ENCODE results near the gene DNAH11. TPM values are rescaled to one million over a fixed set of nuclear protein-coding genes. Genes with fewer than 3 reads are reported as not detected.
"Not testable (repeated sequence)": the region's sequence is repeated elsewhere in the genome, so short reads cannot be mapped to it uniquely, and the experiment has no call there.

Gene DNAH11
- polyA plus RNA-seq, 1 donor from 2014 or later: 0.16 TPM

DNA sequence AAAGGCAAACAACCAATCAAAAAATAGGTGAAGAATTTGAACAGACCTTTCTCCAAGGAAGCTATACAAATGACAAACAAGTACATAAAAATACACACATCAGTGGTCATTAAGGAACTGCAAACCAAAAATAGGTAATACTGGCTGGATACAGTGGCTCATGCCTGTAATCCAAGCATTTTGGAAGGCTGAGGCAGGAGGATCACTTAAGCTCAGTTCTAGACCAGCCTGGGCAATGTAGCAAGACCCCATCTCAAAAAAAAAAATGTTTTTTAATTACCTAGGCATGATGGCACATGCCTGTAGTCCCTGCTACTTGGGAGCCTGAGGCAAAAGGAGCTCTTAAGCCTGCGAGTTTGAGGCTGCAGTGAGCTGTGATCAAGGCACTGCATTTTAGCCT is 383.6 kb downstream of the DNAH11 start:
- Histone ChIP-seq H3K36me3 (ENCODE audit: insufficient read depth, low read length) (no peaks in the 10 kb centered on the region), H3K9ac (ENCODE audit: low read length) (no peak overlapping the region), H3K79me2 (replicated peaks; ENCODE audit: insufficient read depth, low read length) (peaks cover 8% of the 10 kb centered on the region), H3K27me3 (ENCODE audit: insufficient read depth, low read depth, low read length) (peaks cover 3% of the 10 kb centered on the region), H3K27ac (ENCODE audit: low read length) (no peak overlapping the region), H3K4me2 (ENCODE audit: low read length) (no peak overlapping the region), H2AFZ (ENCODE audit: low read depth, low read length) (no peak overlapping the region), H4K20me1 (ENCODE audit: insufficient read depth) (no peaks in the 10 kb centered on the region), H3K9me3 (ENCODE audit: low read length) (no peaks in the 10 kb centered on the region), H3K9me2 (ENCODE audit: insufficient read depth, low read length) (no peaks in the 10 kb centered on the region), H3K4me3 (ENCODE audit: low read length) (no peak overlapping the region), H3F3A (ENCODE audit: insufficient read depth, low read length, poor library complexity, severe bottlenecking) (no peaks in the 10 kb centered on the region)
- TF ChIP-seq EZH2 (IDR thresholded peaks at IDR 0.05; ENCODE audit: borderline replicate concordance, insufficient read depth, low read length, poor library complexity, severe bottlenecking): no peak
- TF ChIP-seq, protein P1, sequence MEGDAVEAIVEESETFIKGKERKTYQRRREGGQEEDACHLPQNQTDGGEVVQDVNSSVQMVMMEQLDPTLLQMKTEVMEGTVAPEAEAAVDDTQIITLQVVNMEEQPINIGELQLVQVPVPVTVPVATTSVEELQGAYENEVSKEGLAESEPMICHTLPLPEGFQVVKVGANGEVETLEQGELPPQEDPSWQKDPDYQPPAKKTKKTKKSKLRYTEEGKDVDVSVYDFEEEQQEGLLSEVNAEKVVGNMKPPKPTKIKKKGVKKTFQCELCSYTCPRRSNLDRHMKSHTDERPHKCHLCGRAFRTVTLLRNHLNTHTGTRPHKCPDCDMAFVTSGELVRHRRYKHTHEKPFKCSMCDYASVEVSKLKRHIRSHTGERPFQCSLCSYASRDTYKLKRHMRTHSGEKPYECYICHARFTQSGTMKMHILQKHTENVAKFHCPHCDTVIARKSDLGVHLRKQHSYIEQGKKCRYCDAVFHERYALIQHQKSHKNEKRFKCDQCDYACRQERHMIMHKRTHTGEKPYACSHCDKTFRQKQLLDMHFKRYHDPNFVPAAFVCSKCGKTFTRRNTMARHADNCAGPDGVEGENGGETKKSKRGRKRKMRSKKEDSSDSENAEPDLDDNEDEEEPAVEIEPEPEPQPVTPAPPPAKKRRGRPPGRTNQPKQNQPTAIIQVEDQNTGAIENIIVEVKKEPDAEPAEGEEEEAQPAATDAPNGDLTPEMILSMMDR (IDR thresholded peaks at IDR 0.05; ENCODE audit: poor library complexity, severe bottlenecking): no peak
- no peak for TF ChIP-seq POLR2AphosphoS5 (IDR thresholded peaks at IDR 0.05)
- no peak for TF ChIP-seq SMC3 (conservative IDR thresholded peaks at IDR 0.05; ENCODE audit: poor library complexity)
- no peak for TF ChIP-seq TAF1 (IDR thresholded peaks at IDR 0.05; ENCODE audit: low read depth)
- TF ChIP-seq EP300 (conservative IDR thresholded peaks at IDR 0.05; ENCODE audit: poor library complexity, severe bottlenecking): no peak

DNA sequence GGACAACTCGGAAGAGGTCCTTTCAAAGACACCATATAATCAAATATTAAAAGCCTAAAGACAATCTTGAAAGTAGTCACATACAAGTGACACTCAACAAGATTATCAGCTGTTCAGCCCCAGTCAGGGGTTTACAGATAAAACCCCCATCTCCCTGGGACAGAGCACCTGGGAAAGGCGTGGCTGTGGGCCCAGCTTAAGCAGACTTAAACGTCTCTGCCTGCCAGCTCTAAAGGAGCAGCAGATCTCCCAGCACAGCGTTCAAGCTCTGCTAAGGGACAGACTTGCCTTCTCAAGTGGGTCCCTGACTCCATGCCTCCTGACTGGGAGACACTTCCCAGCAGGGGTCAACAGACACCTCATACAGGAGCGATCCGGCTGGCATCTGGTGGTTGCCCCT is 384.9 kb downstream of the DNAH11 start:
- peaks cover 8% of the 10 kb centered on the region for H3K79me2 ChIP-seq (replicated peaks; ENCODE audit: insufficient read depth, low read length)
- no peaks in the 10 kb centered on the region for H3K9me3 ChIP-seq (ENCODE audit: low read length)
- H2AFZ ChIP-seq (ENCODE audit: low read depth, low read length): no peak overlapping the region
- peaks cover 3% of the 10 kb centered on the region for H3K27me3 ChIP-seq (ENCODE audit: insufficient read depth, low read depth, low read length)
- no peaks in the 10 kb centered on the region for H3F3A ChIP-seq (ENCODE audit: insufficient read depth, low read length, poor library complexity, severe bottlenecking)
- no peaks in the 10 kb centered on the region for H4K20me1 ChIP-seq (ENCODE audit: insufficient read depth)
- H3K4me3 ChIP-seq (ENCODE audit: low read length): no peak overlapping the region
- H3K9ac ChIP-seq (ENCODE audit: low read length): no peak overlapping the region
- TF ChIP-seq POLR2AphosphoS5 (IDR thresholded peaks at IDR 0.05) (no peak), TAF1 (IDR thresholded peaks at IDR 0.05; ENCODE audit: low read depth) (no peak), MXI1 (conservative IDR thresholded peaks at IDR 0.05; ENCODE audit: poor library complexity, severe bottlenecking) (no peak), EP300 (conservative IDR thresholded peaks at IDR 0.05; ENCODE audit: poor library complexity, severe bottlenecking) (no peak), EZH2 (IDR thresholded peaks at IDR 0.05; ENCODE audit: borderline replicate concordance, insufficient read depth, low read length, poor library complexity, severe bottlenecking) (no peak), RAD21 (conservative IDR thresholded peaks at IDR 0.05) (no peak), SMC3 (conservative IDR thresholded peaks at IDR 0.05; ENCODE audit: poor library complexity) (no peak)
- TF ChIP-seq, protein P1 (IDR thresholded peaks at IDR 0.05; ENCODE audit: poor library complexity, severe bottlenecking): no peak
- TF ChIP-seq, protein P2, sequence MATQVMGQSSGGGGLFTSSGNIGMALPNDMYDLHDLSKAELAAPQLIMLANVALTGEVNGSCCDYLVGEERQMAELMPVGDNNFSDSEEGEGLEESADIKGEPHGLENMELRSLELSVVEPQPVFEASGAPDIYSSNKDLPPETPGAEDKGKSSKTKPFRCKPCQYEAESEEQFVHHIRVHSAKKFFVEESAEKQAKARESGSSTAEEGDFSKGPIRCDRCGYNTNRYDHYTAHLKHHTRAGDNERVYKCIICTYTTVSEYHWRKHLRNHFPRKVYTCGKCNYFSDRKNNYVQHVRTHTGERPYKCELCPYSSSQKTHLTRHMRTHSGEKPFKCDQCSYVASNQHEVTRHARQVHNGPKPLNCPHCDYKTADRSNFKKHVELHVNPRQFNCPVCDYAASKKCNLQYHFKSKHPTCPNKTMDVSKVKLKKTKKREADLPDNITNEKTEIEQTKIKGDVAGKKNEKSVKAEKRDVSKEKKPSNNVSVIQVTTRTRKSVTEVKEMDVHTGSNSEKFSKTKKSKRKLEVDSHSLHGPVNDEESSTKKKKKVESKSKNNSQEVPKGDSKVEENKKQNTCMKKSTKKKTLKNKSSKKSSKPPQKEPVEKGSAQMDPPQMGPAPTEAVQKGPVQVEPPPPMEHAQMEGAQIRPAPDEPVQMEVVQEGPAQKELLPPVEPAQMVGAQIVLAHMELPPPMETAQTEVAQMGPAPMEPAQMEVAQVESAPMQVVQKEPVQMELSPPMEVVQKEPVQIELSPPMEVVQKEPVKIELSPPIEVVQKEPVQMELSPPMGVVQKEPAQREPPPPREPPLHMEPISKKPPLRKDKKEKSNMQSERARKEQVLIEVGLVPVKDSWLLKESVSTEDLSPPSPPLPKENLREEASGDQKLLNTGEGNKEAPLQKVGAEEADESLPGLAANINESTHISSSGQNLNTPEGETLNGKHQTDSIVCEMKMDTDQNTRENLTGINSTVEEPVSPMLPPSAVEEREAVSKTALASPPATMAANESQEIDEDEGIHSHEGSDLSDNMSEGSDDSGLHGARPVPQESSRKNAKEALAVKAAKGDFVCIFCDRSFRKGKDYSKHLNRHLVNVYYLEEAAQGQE (IDR thresholded peaks at IDR 0.05; ENCODE audit: borderline replicate concordance): no peak
- no peak overlapping the region for H3K4me2 ChIP-seq (ENCODE audit: low read length)
- H3K27ac ChIP-seq (ENCODE audit: low read length): no peak overlapping the region
- H3K9me2 ChIP-seq (ENCODE audit: insufficient read depth, low read length): no peaks in the 10 kb centered on the region
- no peaks in the 10 kb centered on the region for H3K36me3 ChIP-seq (ENCODE audit: insufficient read depth, low read length)

DNA sequence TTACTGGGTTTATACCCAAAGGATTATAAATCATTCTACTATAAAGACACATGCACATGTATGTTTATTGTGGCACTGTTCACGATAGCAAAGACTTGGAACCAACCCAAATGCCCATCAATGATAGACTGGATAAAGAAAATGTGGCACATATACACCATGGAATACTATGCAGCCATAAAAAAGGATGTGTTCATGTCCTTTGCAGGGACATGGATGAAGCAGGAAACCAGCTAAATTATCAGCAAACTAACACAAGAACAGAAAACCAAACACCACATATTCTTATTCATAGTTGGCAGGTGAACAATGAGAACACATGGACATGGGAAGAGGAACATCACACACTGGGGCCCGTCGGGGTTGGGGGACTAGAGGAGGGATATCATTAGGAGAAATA is 390.5 kb downstream of the DNAH11 start:
- H3F3A ChIP-seq (ENCODE audit: insufficient read depth, low read length, poor library complexity, severe bottlenecking); H4K20me1 ChIP-seq (ENCODE audit: insufficient read depth); H3K9me2 ChIP-seq (ENCODE audit: insufficient read depth, low read length); H3K27ac ChIP-seq (ENCODE audit: low read length); H3K4me2 ChIP-seq (ENCODE audit: low read length); H3K27me3 ChIP-seq (ENCODE audit: insufficient read depth, low read depth, low read length); H3K9ac ChIP-seq (ENCODE audit: low read length); H3K4me3 ChIP-seq (ENCODE audit: low read length); H3K36me3 ChIP-seq (ENCODE audit: insufficient read depth, low read length); H2AFZ ChIP-seq (ENCODE audit: low read depth, low read length); H3K9me3 ChIP-seq (ENCODE audit: low read length): not testable (repeated sequence)
- peaks cover 24% of the 10 kb centered on the region for H3K79me2 ChIP-seq (replicated peaks; ENCODE audit: insufficient read depth, low read length)

All from neural cell (in vitro differentiated cells).